Measurements from ENCODE around the gene B4GALNT2.
"Not testable (repeated sequence)": the region's sequence is repeated elsewhere in the genome, so short reads cannot be mapped to it uniquely, and the experiment has no call there.

The B4GALNT2 gene

GRCh38 chr17:49117587-49118230 is 14.9 kb upstream of the B4GALNT2 start:
- peaks cover 2 to 7% (median 7%) of the 10 kb centered on the region in 5 donors for H3K27me3 ChIP-seq (ENCODE audit: control insufficient read depth in 5 of 5, insufficient read depth in 4 of 5, low read length in 5 of 5)
- H3K4me1 ChIP-seq (ENCODE audit: control insufficient read depth in 5 of 5, insufficient read depth in 5 of 5, low read length in 5 of 5) = no peaks in the 10 kb centered on the region
- no peak overlapping the region for H3K27ac ChIP-seq (ENCODE audit: low read depth, low read length)
- H3K36me3 ChIP-seq (ENCODE audit: control insufficient read depth in 5 of 5, insufficient read depth in 5 of 5, low read length in 5 of 5) = no peaks in the 10 kb centered on the region
- no peak overlapping the region for H3K9ac ChIP-seq (ENCODE audit: low read length in 5 of 5)
- peaks cover 0 to 3% (median 0%) of the 10 kb centered on the region in 5 donors for H3K9me3 ChIP-seq (ENCODE audit: control insufficient read depth in 5 of 5, low read length in 5 of 5)
- no peak overlapping the region for H3K4me3 ChIP-seq (ENCODE audit: low read depth in 1 of 5, low read length in 5 of 5)

- H3K27me3 ChIP-seq (ENCODE audit: control insufficient read depth in 5 of 5, insufficient read depth in 4 of 5, low read length in 5 of 5) = peaks cover 2 to 7% (median 7%) of the 10 kb centered on the region in 5 donors
- H3K9ac ChIP-seq (ENCODE audit: low read length in 5 of 5) = no peak overlapping the region
- no peak overlapping the region for H3K4me3 ChIP-seq (ENCODE audit: low read depth in 1 of 5, low read length in 5 of 5)
- H3K36me3 ChIP-seq (ENCODE audit: control insufficient read depth in 5 of 5, insufficient read depth in 5 of 5, low read length in 5 of 5) = no peaks in the 10 kb centered on the region
- H3K4me1 ChIP-seq (ENCODE audit: control insufficient read depth in 5 of 5, insufficient read depth in 5 of 5, low read length in 5 of 5) = no peaks in the 10 kb centered on the region
- peaks cover 0 to 3% (median 0%) of the 10 kb centered on the region in 5 donors for H3K9me3 ChIP-seq (ENCODE audit: control insufficient read depth in 5 of 5, low read length in 5 of 5)
- no peak overlapping the region for H3K27ac ChIP-seq (ENCODE audit: low read depth, low read length)
Observed at GRCh38 chr17:49120166-49120565, 12.4 kb upstream of the B4GALNT2 start.

DNA sequence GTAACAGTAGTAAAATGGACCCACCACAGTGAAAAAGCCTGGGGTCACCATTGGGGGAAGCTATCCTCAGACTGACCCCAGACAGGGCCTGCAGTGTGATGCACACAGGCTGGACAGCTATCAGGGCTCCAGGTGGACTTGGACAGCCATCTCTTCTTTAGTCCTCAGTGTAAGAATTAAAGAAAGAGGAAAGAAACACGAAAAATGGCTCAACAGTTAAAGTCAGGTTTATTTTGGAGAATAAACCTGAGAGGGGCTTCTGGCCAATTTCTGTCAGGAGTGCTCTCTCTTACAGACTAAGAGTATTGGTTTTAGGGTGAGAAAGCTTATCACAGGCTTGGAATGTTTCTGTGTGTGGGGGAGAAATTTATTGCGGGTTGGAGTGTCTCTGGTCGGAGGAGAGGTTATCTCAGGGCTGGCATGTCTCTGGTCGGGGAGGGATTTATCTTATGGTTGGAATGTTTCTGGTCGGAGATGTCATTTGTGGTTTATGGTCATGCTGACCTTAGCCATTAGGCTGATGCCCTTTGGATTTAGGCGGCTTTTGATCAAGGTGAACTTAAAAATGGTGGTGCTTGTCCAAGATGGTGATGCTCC is 10.8 kb upstream of the B4GALNT2 start:
- H3K36me3 ChIP-seq (ENCODE audit: control insufficient read depth in 5 of 5, insufficient read depth in 5 of 5, low read length in 5 of 5) = no peaks in the 10 kb centered on the region
- no peak overlapping the region for H3K4me3 ChIP-seq (ENCODE audit: low read depth in 1 of 5, low read length in 5 of 5)
- peaks cover 2 to 7% (median 7%) of the 10 kb centered on the region in 5 donors for H3K27me3 ChIP-seq (ENCODE audit: control insufficient read depth in 5 of 5, insufficient read depth in 4 of 5, low read length in 5 of 5)
- no peak overlapping the region for H3K9ac ChIP-seq (ENCODE audit: low read length in 5 of 5)
- H3K4me1 ChIP-seq (ENCODE audit: control insufficient read depth in 5 of 5, insufficient read depth in 5 of 5, low read length in 5 of 5) = no peaks in the 10 kb centered on the region
- H3K9me3 ChIP-seq (ENCODE audit: control insufficient read depth in 5 of 5, low read length in 5 of 5) = peaks cover 0 to 3% (median 0%) of the 10 kb centered on the region in 5 donors
- no peak overlapping the region for H3K27ac ChIP-seq (ENCODE audit: low read depth, low read length)

- no peaks in the 10 kb centered on the region for H3K36me3 ChIP-seq (ENCODE audit: control insufficient read depth in 5 of 5, insufficient read depth in 5 of 5, low read length in 5 of 5)
- H3K9me3 ChIP-seq (ENCODE audit: control insufficient read depth in 5 of 5, low read length in 5 of 5) = peaks cover 0 to 3% (median 0%) of the 10 kb centered on the region in 5 donors
- H3K4me3 ChIP-seq (ENCODE audit: low read depth in 1 of 5, low read length in 5 of 5) = no peak overlapping the region
- H3K27me3 ChIP-seq (ENCODE audit: control insufficient read depth in 5 of 5, insufficient read depth in 4 of 5, low read length in 5 of 5) = peaks cover 2 to 7% (median 6%) of the 10 kb centered on the region in 5 donors
- no peak overlapping the region for H3K9ac ChIP-seq (ENCODE audit: low read length in 5 of 5)
- H3K27ac ChIP-seq (ENCODE audit: low read depth, low read length) = no peak overlapping the region
- H3K4me1 ChIP-seq (ENCODE audit: control insufficient read depth in 5 of 5, insufficient read depth in 5 of 5, low read length in 5 of 5) = no peaks in the 10 kb centered on the region
Observed at GRCh38 chr17:49122566-49122965, 10.0 kb upstream of the B4GALNT2 start.

DNA sequence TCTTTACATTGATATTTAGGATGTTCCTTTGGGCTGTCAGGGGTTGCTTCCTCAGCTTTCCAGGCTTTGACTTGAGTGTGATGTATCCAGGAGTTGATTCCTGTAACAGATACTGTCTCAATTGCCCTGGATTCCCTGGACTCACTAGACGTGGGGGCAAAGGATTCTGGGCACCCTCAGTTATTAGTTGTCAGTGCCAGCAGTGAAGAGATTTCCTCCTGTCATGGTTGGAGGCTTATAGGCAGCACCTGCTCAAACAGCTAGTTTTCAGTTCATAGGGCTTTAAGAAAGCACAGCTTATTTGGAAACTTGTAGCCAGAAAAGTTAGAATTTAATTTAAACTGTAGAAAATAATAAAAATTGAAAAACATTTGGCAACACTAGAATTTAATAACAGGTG is 9.5 kb upstream of the B4GALNT2 start:
- no peaks in the 10 kb centered on the region for H3K4me1 ChIP-seq (ENCODE audit: control insufficient read depth in 5 of 5, insufficient read depth in 5 of 5, low read length in 5 of 5)
- no peak overlapping the region for H3K9ac ChIP-seq (ENCODE audit: low read length in 5 of 5)
- no peak overlapping the region for H3K27ac ChIP-seq (ENCODE audit: low read depth, low read length)
- H3K9me3 ChIP-seq (ENCODE audit: control insufficient read depth in 5 of 5, low read length in 5 of 5) = peaks cover 0 to 3% (median 0%) of the 10 kb centered on the region in 5 donors
- H3K36me3 ChIP-seq (ENCODE audit: control insufficient read depth in 5 of 5, insufficient read depth in 5 of 5, low read length in 5 of 5) = no peaks in the 10 kb centered on the region
- H3K27me3 ChIP-seq (ENCODE audit: control insufficient read depth in 5 of 5, insufficient read depth in 4 of 5, low read length in 5 of 5) = peaks cover 2 to 7% (median 5%) of the 10 kb centered on the region in 5 donors
- no peak overlapping the region for H3K4me3 ChIP-seq (ENCODE audit: low read depth in 1 of 5, low read length in 5 of 5)

- peaks cover 0 to 9% (median 3%) of the 10 kb centered on the region in 5 donors for H3K27me3 ChIP-seq (ENCODE audit: control insufficient read depth in 5 of 5, insufficient read depth in 4 of 5, low read length in 5 of 5)
- H3K4me1 ChIP-seq (ENCODE audit: control insufficient read depth in 5 of 5, insufficient read depth in 5 of 5, low read length in 5 of 5) = no peaks in the 10 kb centered on the region
- no peak overlapping the region for H3K27ac ChIP-seq (ENCODE audit: low read depth, low read length)
- no peak overlapping the region for H3K4me3 ChIP-seq (ENCODE audit: low read depth in 1 of 5, low read length in 5 of 5)
- H3K9ac ChIP-seq (ENCODE audit: low read length in 5 of 5) = no peak overlapping the region
- H3K9me3 ChIP-seq (ENCODE audit: control insufficient read depth in 5 of 5, low read length in 5 of 5) = peaks cover 0 to 11% (median 4%) of the 10 kb centered on the region in 5 donors
- no peaks in the 10 kb centered on the region for H3K36me3 ChIP-seq (ENCODE audit: control insufficient read depth in 5 of 5, insufficient read depth in 5 of 5, low read length in 5 of 5)
Observed at GRCh38 chr17:49125449-49125848, 7.1 kb upstream of the B4GALNT2 start.

- H3K4me3 ChIP-seq (ENCODE audit: low read depth in 1 of 5, low read length in 5 of 5); H3K27ac ChIP-seq (ENCODE audit: low read depth, low read length); H3K9ac ChIP-seq (ENCODE audit: low read length in 5 of 5); H3K36me3 ChIP-seq (ENCODE audit: control insufficient read depth in 5 of 5, insufficient read depth in 5 of 5, low read length in 5 of 5); H3K4me1 ChIP-seq (ENCODE audit: control insufficient read depth in 5 of 5, insufficient read depth in 5 of 5, low read length in 5 of 5): not testable (repeated sequence)
- Histone ChIP-seq H3K9me3 (ENCODE audit: control insufficient read depth in 5 of 5, low read length in 5 of 5) (peaks cover 0 to 10% (median 4%) of the 10 kb centered on the region in 5 donors), H3K27me3 (ENCODE audit: control insufficient read depth in 5 of 5, insufficient read depth in 4 of 5, low read length in 5 of 5) (peaks cover 0 to 13% (median 4%) of the 10 kb centered on the region in 5 donors)
Observed at GRCh38 chr17:49126183-49126859, 6.2 kb upstream of the B4GALNT2 start.

DNA sequence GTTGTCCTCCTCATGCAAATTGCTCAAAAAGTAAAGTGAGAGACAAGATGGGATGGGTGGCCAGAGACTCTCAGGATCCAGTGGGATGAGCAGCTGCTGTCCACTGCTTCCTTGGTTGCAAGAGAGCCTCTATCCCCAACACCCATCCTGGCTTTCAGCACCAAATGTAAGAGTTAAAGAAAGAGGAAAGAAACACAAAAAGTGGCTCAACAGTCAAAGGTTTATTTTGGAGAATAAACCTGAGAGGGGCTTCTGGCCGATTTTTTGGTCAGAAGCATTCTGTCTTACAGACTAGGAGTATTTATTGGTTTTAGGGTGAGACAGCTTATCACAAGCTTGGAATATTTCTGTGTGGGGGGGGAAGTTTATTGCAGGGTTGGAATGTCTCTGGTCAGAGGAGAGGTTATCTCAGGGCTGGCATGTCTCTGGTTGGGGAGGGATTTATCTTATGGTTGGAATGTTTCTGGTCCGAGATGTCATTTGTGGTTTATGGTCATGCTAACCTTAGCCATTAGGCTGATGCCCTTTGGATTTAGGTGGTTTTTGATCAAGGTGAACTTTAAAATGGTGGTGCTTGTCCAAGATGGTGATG is 3.1 kb upstream of the B4GALNT2 start:
- not testable (repeated sequence) for H3K4me3 ChIP-seq (ENCODE audit: low read depth in 1 of 5, low read length in 5 of 5); H3K9me3 ChIP-seq (ENCODE audit: control insufficient read depth in 5 of 5, low read length in 5 of 5); H3K36me3 ChIP-seq (ENCODE audit: control insufficient read depth in 5 of 5, insufficient read depth in 5 of 5, low read length in 5 of 5); H3K9ac ChIP-seq (ENCODE audit: low read length in 5 of 5); H3K27ac ChIP-seq (ENCODE audit: low read depth, low read length)
- Histone ChIP-seq H3K4me1 (ENCODE audit: control insufficient read depth in 5 of 5, insufficient read depth in 5 of 5, low read length in 5 of 5) (peaks cover 0 to 12% (median 10%) of the 10 kb centered on the region in 5 donors), H3K27me3 (ENCODE audit: control insufficient read depth in 5 of 5, insufficient read depth in 4 of 5, low read length in 5 of 5) (peaks cover 14 to 34% (median 21%) of the 10 kb centered on the region in 5 donors)

- Histone ChIP-seq H3K4me1 (ENCODE audit: control insufficient read depth in 5 of 5, insufficient read depth in 5 of 5, low read length in 5 of 5) (peaks cover 0 to 12% (median 10%) of the 10 kb centered on the region in 5 donors), H3K27me3 (ENCODE audit: control insufficient read depth in 5 of 5, insufficient read depth in 4 of 5, low read length in 5 of 5) (peaks cover 14 to 36% (median 21%) of the 10 kb centered on the region in 5 donors)
Observed at GRCh38 chr17:49130891-49131290, 1.7 kb upstream of the B4GALNT2 start.

More at GRCh38 chr17:49130891-49131290, 1.7 kb upstream of the B4GALNT2 start:
- Histone ChIP-seq H3K9me3 (ENCODE audit: control insufficient read depth in 5 of 5, low read length in 5 of 5) (peaks cover 0 to 8% (median 4%) of the 10 kb centered on the region in 5 donors), H3K4me3 (ENCODE audit: low read depth in 1 of 5, low read length in 5 of 5) (no peak overlapping the region), H3K9ac (ENCODE audit: low read length in 5 of 5) (no peak overlapping the region), H3K27ac (ENCODE audit: low read depth, low read length) (no peak overlapping the region), H3K36me3 (ENCODE audit: control insufficient read depth in 5 of 5, insufficient read depth in 5 of 5, low read length in 5 of 5) (no peaks in the 10 kb centered on the region)
